Measurements from ENCODE around the gene STX5.

GRCh38 chr11:62799486-62799885, 32.4 kb downstream of the STX5 start:
- no peak for TF ChIP-seq FOXM1 (IDR thresholded peaks at IDR 0.05; ENCODE audit: low read depth, low read length)
- no peak for TF ChIP-seq ZBTB11 (CRISPR knock-in tag; IDR thresholded peaks at IDR 0.05)
- TF ChIP-seq CTCF (IDR thresholded peaks at IDR 0.05 in 2 of 3, conservative IDR thresholded peaks at IDR 0.05 in 1 of 3; ENCODE audit: control insufficient read depth in 2 of 3, extremely low read depth in 1 of 3, insufficient read depth in 1 of 3, low read depth in 3 of 3, low read length in 3 of 3): no peak
- no peak for TF ChIP-seq POLR2AphosphoS2 (IDR thresholded peaks at IDR 0.05; ENCODE audit: low read depth, low read length)
- TF ChIP-seq RAD21 (IDR thresholded peaks at IDR 0.05; ENCODE audit: insufficient read depth, low read depth, low read length): no peak
- TF ChIP-seq BCLAF1 (IDR thresholded peaks at IDR 0.05): no peak
- no peak for TF ChIP-seq HDAC6 (IDR thresholded peaks at IDR 0.05; ENCODE audit: unreplicated experiment)
- TF ChIP-seq POLR2AphosphoS5 (IDR thresholded peaks at IDR 0.05; ENCODE audit: low read length): no peak
- TF ChIP-seq POLR2A (IDR thresholded peaks at IDR 0.05; ENCODE audit: low read depth, low read length): no peak
- no peak for TF ChIP-seq ZBTB33 (IDR thresholded peaks at IDR 0.05)
- TF ChIP-seq ZNF384 (IDR thresholded peaks at IDR 0.05; ENCODE audit: borderline replicate concordance, low read depth, low read length): no peak
